Gastrocnemius medialis (tissue), 4 donors: ENCODE results near the gene SLC5A3. TPM values are rescaled to one million over a fixed set of nuclear protein-coding genes. Genes with fewer than 3 reads are reported as not detected.

Source experiments
- ATAC-seq, 2 donors: fragments of 150-250 bp; one replicate each; pipeline ENCODE4 v1.9.1; 2016
- DNase-seq, 2 donors: peaks; one replicate each; pipeline ENCODE4 v3.0.0-alpha.2; 2019
- H3K27ac ChIP-seq, 4 donors: fragments of 200-600 bp; sonication (generic); 1 replicate in 1 of 4; 2 replicates in 3 of 4; pipeline ENCODE4 v1.5.1; 2016 to 2018; ENCODE audit warnings: mild to moderate bottlenecking in 2 of 4, moderate library complexity in 1 of 4
- H3K27me3 ChIP-seq, 3 donors: fragments of 200-600 bp; sonication (generic) in 2 of 3; 1 replicate in 1 of 3; 2 replicates in 2 of 3; pipeline versions ENCODE4 v1.5.1 to v1.6.0; 2016 to 2019; ENCODE audit warnings: mild to moderate bottlenecking in 1 of 3, moderate library complexity in 1 of 3
- H3K36me3 ChIP-seq, 2 donors: fragments of 200-600 bp; sonication (generic) in 1 of 2; one replicate each; pipeline ENCODE4 v1.5.1; 2017 to 2018
- H3K4me1 ChIP-seq, 2 donors: fragments of 200-600 bp; sonication (generic) in 1 of 2; one replicate each; pipeline ENCODE4 v1.5.1; 2016 to 2017; ENCODE audit warnings: mild to moderate bottlenecking in 2 of 2
- H3K4me3 ChIP-seq, 4 donors: fragments of 200-600 bp; sonication (generic) in 3 of 4; 1 replicate in 1 of 4; 2 replicates in 3 of 4; pipeline ENCODE4 v1.5.1; 2016 to 2019; ENCODE audit warnings: mild to moderate bottlenecking in 2 of 4
- H3K9me3 ChIP-seq, 3 donors: fragments of 200-600 bp; sonication (generic) in 2 of 3; 1 replicate in 1 of 3; 2 replicates in 2 of 3; pipeline ENCODE4 v1.5.1; 2016 to 2019
- POLR2A ChIP-seq, 2 donors: fragments of 450-650 bp; IDR thresholded peaks; one replicate each; pipeline ENCODE4 v1.6.1; 2017; ENCODE audit warnings: antibody characterized with exemption in 2 of 2, mild to moderate bottlenecking in 2 of 2, moderate library complexity in 2 of 2
- in situ Hi-C, 4 donors: fragments of 200-750 bp; cut with MboI; loops; one replicate each; pipeline versions ENCODE4 v1.15.0 to v1.8.0; 2017; ENCODE audit warnings: low sequenced_read_pairs in 4 of 4
- intact Hi-C: fragments of 100-400 bp; cut with DNase I; formaldehyde crosslinking; loops from one replicate; pipeline ENCODE4 v1.15.1; 2023; ENCODE audit warnings: low total_unique reads
- total RNA-seq, 4 donors: library from RNA; depleted of rRNA; stranded (reverse); fragments of >200 nt; gene quantifications; one replicate each; pipeline versions ENCODE4 v1.1.0 to v1.2.3, GENCODE V29; 2016
- TF ChIP-seq, protein P1 (sequence below), 5 experiments: fragments of 450-650 bp in 3 of 5; fragments of 200-600 bp in 2 of 5; sonication (generic) in 2 of 5; IDR thresholded peaks in 4 of 5; conservative IDR thresholded peaks in 1 of 5; 1 replicate in 4 of 5; 2 replicates in 1 of 5; pipeline ENCODE4 v1.5.1; 2016 to 2019; ENCODE audit warnings: antibody characterized with exemption in 5 of 5, mild to moderate bottlenecking in 3 of 5, moderate library complexity in 3 of 5

SLC5A3 gene
- total RNA-seq: 10 to 100 TPM in 1 of 4 donors, 1 to 10 TPM in 3; 2.0 to 22.2 (median 6.2) TPM

DNA sequence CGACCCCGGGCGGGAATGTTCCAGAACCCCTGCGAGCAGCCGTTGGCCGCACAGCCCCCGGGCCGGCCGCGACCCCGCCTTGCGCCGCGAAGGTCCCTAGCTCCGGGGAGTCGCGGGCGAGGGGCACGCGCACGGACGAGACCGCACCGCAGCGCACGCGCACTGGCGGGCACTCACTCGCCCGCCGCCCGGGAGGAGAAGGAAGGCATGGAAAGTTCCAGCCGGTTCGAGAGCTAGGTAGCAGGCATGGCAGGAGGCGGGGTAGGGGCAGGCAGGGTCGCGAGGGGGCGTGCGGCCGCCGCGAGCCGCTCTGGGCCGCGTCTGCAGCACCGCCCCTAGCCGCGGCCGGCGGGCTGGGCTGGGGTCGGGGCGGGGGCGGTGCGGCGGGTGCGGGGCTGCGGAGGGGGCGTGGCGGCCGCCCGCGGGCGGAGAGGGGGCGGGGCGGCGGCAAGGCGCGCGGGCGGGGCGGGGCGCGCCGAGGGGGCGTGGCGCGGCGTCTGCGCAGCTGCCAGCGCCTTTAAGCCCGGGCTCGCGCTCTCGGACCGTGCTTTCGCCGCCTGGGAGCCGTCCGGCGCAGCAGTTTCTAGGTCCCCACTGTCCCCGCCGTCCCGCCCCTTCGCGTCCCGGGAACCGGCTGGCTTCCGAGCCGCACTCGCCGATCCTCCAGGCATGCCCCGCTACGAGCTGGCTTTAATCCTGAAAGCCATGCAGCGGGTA, at the start of gene SLC5A3, which contains the start of gene MRPS6:
TSS of gene SLC5A3 (plus strand) at position 547 of the 717 bp plus-strand sequence. CDS start 21,621 bp downstream, outside the sequence.
TSS of gene MRPS6 (plus strand) at position 547 of the 717 bp plus-strand sequence. CDS start at position 670, 123 bp downstream.
- H3K9me3 ChIP-seq: no peaks in the 10 kb centered on the region
- no peaks in the 10 kb centered on the region for H3K27me3 ChIP-seq
- in situ Hi-C loops: loop anchor here (10.0 to 25.0 kb wide), 3 partner anchors 136 to 148 kb away; no protein-coding TSS in a partner anchor
- H3K27ac ChIP-seq: peak within 1 kb of the TSS; percentile 87 to 93 (median 90)
- TF ChIP-seq POLR2A (IDR thresholded peaks at IDR 0.05): peak; percentile 93 to 94
- TF ChIP-seq, protein P1, sequence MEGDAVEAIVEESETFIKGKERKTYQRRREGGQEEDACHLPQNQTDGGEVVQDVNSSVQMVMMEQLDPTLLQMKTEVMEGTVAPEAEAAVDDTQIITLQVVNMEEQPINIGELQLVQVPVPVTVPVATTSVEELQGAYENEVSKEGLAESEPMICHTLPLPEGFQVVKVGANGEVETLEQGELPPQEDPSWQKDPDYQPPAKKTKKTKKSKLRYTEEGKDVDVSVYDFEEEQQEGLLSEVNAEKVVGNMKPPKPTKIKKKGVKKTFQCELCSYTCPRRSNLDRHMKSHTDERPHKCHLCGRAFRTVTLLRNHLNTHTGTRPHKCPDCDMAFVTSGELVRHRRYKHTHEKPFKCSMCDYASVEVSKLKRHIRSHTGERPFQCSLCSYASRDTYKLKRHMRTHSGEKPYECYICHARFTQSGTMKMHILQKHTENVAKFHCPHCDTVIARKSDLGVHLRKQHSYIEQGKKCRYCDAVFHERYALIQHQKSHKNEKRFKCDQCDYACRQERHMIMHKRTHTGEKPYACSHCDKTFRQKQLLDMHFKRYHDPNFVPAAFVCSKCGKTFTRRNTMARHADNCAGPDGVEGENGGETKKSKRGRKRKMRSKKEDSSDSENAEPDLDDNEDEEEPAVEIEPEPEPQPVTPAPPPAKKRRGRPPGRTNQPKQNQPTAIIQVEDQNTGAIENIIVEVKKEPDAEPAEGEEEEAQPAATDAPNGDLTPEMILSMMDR (IDR thresholded peaks at IDR 0.05 in 4 of 5, conservative IDR thresholded peaks at IDR 0.05 in 1 of 5): no peak
- H3K4me3 ChIP-seq: peak within 1 kb of the TSS; percentile 71 to 91 (median 74)
- H3K4me1 ChIP-seq: peaks cover 40% of the 10 kb centered on the region in 2 donors
- no peaks in the 10 kb centered on the region for H3K36me3 ChIP-seq
- peak; percentile 73 to 75 for DNase-seq
- intact Hi-C loops: loop anchor here (2.0 to 10.0 kb wide), 4 partner anchors 128 to 274 kb away; partner anchors contain the start of gene ATP5PO
- peak; percentile 85 for ATAC-seq

DNA sequence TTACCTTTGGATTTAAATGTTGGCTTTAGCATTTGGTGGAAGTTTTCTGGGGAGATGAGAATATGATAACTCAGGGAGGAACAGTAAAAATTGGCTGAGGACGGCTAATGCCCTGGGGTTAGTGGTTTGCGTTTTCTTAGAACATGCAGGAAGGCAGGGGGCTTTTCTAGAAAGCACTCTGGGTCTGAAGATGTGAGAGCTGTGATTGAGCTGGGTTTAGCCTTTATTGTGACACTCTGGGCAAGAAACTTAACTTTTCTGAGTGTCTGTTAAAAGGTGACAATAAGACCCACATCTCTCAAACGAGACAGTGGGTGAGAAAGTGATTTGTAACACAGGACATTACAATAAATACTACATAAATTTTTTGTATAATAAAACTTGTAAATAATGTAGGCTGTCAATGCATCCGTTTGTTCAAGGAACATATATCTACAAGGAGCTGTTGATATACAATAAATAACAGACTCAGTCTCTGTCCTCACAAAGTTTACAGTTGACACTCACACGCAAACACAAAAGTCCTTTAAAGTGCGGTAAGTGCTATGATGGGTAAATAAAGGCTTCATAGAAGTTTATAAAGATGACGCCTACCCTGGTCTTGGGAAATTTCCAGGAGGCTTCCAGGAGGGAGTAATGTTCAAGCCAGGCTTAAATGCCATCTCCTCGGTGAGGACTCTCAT, 49.5 kb upstream of the SLC5A3 start:
- intact Hi-C loops (no loop called here), in situ Hi-C loops (no loop called here)
- Histone ChIP-seq H3K27ac (no peak overlapping the region), H3K27me3 (no peaks in the 10 kb centered on the region), H3K36me3 (no peaks in the 10 kb centered on the region), H3K4me3 (no peak overlapping the region), H3K9me3 (no peaks in the 10 kb centered on the region), H3K4me1 (peaks cover 0 to 11% of the 10 kb centered on the region in 2 donors)
- TF ChIP-seq, protein P1 (IDR thresholded peaks at IDR 0.05 in 4 of 5, conservative IDR thresholded peaks at IDR 0.05 in 1 of 5): no peak
- no peak for DNase-seq
- no peak for ATAC-seq

DNA sequence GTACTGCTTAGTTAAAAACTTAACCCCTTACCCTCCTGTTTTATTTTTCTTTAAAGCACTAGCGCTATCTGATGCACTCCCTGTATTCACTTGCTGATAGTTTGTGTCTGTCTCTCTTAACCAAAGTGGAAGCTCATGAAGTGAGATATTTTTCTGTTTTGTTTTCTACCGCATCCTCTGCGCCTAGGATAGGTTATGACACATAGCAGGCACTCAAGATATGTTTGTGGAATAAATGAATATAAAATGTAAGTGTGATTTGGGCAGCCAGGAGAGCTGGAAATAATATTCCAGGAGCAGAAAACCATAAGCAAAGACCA, 49.0 kb upstream of the SLC5A3 start:
- H3K4me1 ChIP-seq: peaks cover 0 to 11% of the 10 kb centered on the region in 2 donors
- intact Hi-C loops: no loop called here
- no peak overlapping the region for H3K27ac ChIP-seq
- H3K36me3 ChIP-seq: no peaks in the 10 kb centered on the region
- no peak overlapping the region for H3K4me3 ChIP-seq
- H3K27me3 ChIP-seq: no peaks in the 10 kb centered on the region
- H3K9me3 ChIP-seq: no peaks in the 10 kb centered on the region
- DNase-seq (no peak), ATAC-seq (no peak)
- in situ Hi-C loops: no loop called here
- TF ChIP-seq, protein P1 (IDR thresholded peaks at IDR 0.05 in 4 of 5, conservative IDR thresholded peaks at IDR 0.05 in 1 of 5): no peak
- TF ChIP-seq POLR2A (IDR thresholded peaks at IDR 0.05): no peak

DNA sequence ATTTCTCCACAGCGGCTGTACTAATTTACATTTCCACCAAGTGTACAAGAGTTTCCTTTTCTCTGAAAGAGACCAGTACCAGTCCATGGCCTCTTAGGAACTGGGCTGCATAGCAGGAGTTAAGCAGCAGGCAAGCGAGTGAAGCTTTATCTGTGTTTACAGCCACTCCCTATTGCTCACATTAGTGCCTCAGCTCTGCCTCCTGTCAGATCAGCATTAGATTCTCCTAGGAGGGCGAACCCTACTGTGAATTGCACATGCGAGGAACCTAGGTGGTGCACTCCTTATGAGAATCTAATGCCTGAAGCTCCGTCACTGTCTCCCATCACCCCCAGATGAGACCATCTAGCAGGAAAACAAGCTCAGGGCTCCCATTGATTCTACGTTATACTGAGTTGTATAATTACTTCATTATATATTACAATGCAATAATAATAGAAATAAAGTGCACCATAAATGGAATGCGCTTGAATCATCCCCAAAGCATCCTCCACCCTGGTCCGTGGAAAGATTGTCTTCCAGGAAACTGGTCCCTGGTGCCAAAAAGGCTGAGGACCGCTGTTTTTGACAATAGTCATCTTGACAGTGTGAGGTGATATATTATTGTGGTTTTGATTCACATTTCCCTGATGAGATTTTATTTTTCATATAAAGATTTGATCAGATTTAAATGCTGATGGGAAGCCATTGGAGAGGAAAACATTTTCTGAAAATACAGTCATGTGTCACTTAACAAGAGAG, 45.5 kb upstream of the SLC5A3 start:
- Histone ChIP-seq H3K4me3 (no peak overlapping the region), H3K9me3 (no peaks in the 10 kb centered on the region), H3K27me3 (no peaks in the 10 kb centered on the region), H3K4me1 (peaks cover 0 to 11% of the 10 kb centered on the region in 2 donors), H3K36me3 (no peaks in the 10 kb centered on the region), H3K27ac (no peak overlapping the region)
- intact Hi-C loops: no loop called here
- in situ Hi-C loops: no loop called here
- ATAC-seq: no peak
- no peak for TF ChIP-seq POLR2A (IDR thresholded peaks at IDR 0.05)
- TF ChIP-seq, protein P1 (IDR thresholded peaks at IDR 0.05 in 4 of 5, conservative IDR thresholded peaks at IDR 0.05 in 1 of 5): no peak
- no peak for DNase-seq
